Neural progenitor cell (in vitro differentiated cells): ENCODE results near the gene MTA2.

Experiments
- EZH2 ChIP-seq: fragments of 200-600 bp; sonication (generic); IDR thresholded peaks from 2 replicates; pipeline ENCODE4 v1.6.1; 2017; ENCODE audit warnings: antibody characterized with exemption, mild to moderate bottlenecking, moderate library complexity
- EZH2phosphoT487 ChIP-seq: fragments of 200-600 bp; sonication (generic); IDR thresholded peaks from 2 replicates; pipeline ENCODE4 v1.6.1; 2017; ENCODE audit warnings: antibody characterized with exemption

GRCh38 chr11:62579252-62579651 is 22.4 kb downstream of the MTA2 start:
- TF ChIP-seq EZH2phosphoT487 (no peak), EZH2 (no peak)
